ENCODE results near the gene VRK2.
"Not testable (repeated sequence)": the region's sequence is repeated elsewhere in the genome, so short reads cannot be mapped to it uniquely, and the experiment has no call there.

The VRK2 gene

GRCh38 chr2:58158481-58158880, 111.9 kb downstream of the VRK2 start:
- DNase-seq (ENCODE audit: low read depth) = no peak

- DNase-seq (ENCODE audit: low read depth) = no peak
These were observed 117.3 kb downstream of the VRK2 start for GRCh38 chr2:58163913-58164312.

- not testable (repeated sequence) for DNase-seq (ENCODE audit: low read depth)
These were observed 121.5 kb downstream of the VRK2 start for GRCh38 chr2:58168130-58168529.

GRCh38 chr2:58169845-58170244, 123.2 kb downstream of the VRK2 start:
- not testable (repeated sequence) for DNase-seq (ENCODE audit: low read depth)

- DNase-seq (ENCODE audit: low read depth) = not testable (repeated sequence)
These were observed 123.8 kb downstream of the VRK2 start for GRCh38 chr2:58170334-58170933.

GRCh38 chr2:58171831-58172230, 125.2 kb downstream of the VRK2 start:
- not testable (repeated sequence) for DNase-seq (ENCODE audit: low read depth)

GRCh38 chr2:58177187-58177586, 130.6 kb downstream of the VRK2 start:
- DNase-seq (ENCODE audit: low read depth) = not testable (repeated sequence)

- DNase-seq (ENCODE audit: low read depth) = not testable (repeated sequence)
These were observed 133.6 kb downstream of the VRK2 start for GRCh38 chr2:58180175-58180574.

- DNase-seq (ENCODE audit: low read depth) = no peak
These were observed 134.0 kb downstream of the VRK2 start for GRCh38 chr2:58180635-58181034.

- DNase-seq (ENCODE audit: low read depth) = no peak
These were observed 135.9 kb downstream of the VRK2 start for GRCh38 chr2:58182527-58182926.

GRCh38 chr2:58186501-58186900, 139.9 kb downstream of the VRK2 start:
- no peak for DNase-seq (ENCODE audit: low read depth)

- not testable (repeated sequence) for DNase-seq (ENCODE audit: low read depth)
These were observed 140.4 kb downstream of the VRK2 start for GRCh38 chr2:58187022-58187421.

- DNase-seq (ENCODE audit: low read depth) = no peak
These were observed 147.9 kb downstream of the VRK2 start for GRCh38 chr2:58194458-58194857.

GRCh38 chr2:58195662-58196061, 149.1 kb downstream of the VRK2 start:
- no peak for DNase-seq (ENCODE audit: low read depth)

- DNase-seq (ENCODE audit: low read depth) = no peak
These were observed 151.3 kb downstream of the VRK2 start for GRCh38 chr2:58197894-58198293.

GRCh38 chr2:58202404-58202803, 155.8 kb downstream of the VRK2 start:
- DNase-seq (ENCODE audit: low read depth) = no peak

- no peak for DNase-seq (ENCODE audit: low read depth)
These were observed 156.4 kb downstream of the VRK2 start for GRCh38 chr2:58203018-58203417.

GRCh38 chr2:58204195-58204959, 157.8 kb downstream of the VRK2 start:
- DNase-seq (ENCODE audit: low read depth) = no peak

- DNase-seq (ENCODE audit: low read depth) = no peak
These were observed 160.2 kb downstream of the VRK2 start for GRCh38 chr2:58206785-58207184.

GRCh38 chr2:58207189-58207588, 160.6 kb downstream of the VRK2 start:
- no peak for DNase-seq (ENCODE audit: low read depth)

All from stimulated activated CD8-positive, alpha-beta memory T cell treated with anti-CD3 and anti-CD28 coated beads, Interleukin-7, amount 100 ng/mL, for 24 hours (primary cell).